ENCODE results near the gene ABHD16A. TPM values are rescaled to one million over a fixed set of nuclear protein-coding genes. Genes with fewer than 3 reads are reported as not detected.
A peak's percentile ranks its signal among the peaks of the same experiment; 100 is the strongest.

Gene ABHD16A
- total RNA-seq, 4 donors from 2014 or later, result 38.5 to 43.3 (median 40.1) TPM

- DNase-seq, result no peak
- TF ChIP-seq CTCF (IDR thresholded peaks at IDR 0.05) (no peak), POLR2A (IDR thresholded peaks at IDR 0.05) (no peak)
- Histone ChIP-seq H3K4me1 (peaks cover 0 to 10% (median 2%) of the 10 kb centered on the region in 3 donors), H3K9me3 (no peaks in the 10 kb centered on the region), H3K4me3 (no peak overlapping the region), H3K27me3 (no peaks in the 10 kb centered on the region), H3K27ac (no peak overlapping the region), H3K36me3 (peaks cover 31 to 88% (median 51%) of the 10 kb centered on the region in 3 donors)
- intact Hi-C loops (cut with DNase I), result loop anchor here (10.0 kb wide), 1 partner anchor 147 kb away; no protein-coding TSS in a partner anchor
- WGBS, 2 donors, result 80 to 90% methylated on average over 3 to 11 of the region's 14 CpGs
Observed at GRCh38 chr6:31687860-31688693, 15.0 kb downstream of the ABHD16A start.

GRCh38 chr6:31687321-31687720, 15.8 kb downstream of the ABHD16A start:
- Histone ChIP-seq H3K4me1 (peaks cover 0 to 14% (median 4%) of the 10 kb centered on the region in 3 donors), H3K4me3 (no peak overlapping the region), H3K36me3 (peaks cover 23 to 81% (median 48%) of the 10 kb centered on the region in 3 donors), H3K9me3 (no peaks in the 10 kb centered on the region), H3K27me3 (no peaks in the 10 kb centered on the region), H3K27ac (no peak overlapping the region)
- TF ChIP-seq CTCF (IDR thresholded peaks at IDR 0.05) (no peak), POLR2A (IDR thresholded peaks at IDR 0.05) (no peak)
- no peak for DNase-seq
- intact Hi-C loops (cut with DNase I), result loop anchor here (10.0 kb wide), 1 partner anchor 147 kb away; no protein-coding TSS in a partner anchor
- WGBS, 2 donors, result 66 to 82% methylated on average over 4 to 7 of the region's 8 CpGs

DNA sequence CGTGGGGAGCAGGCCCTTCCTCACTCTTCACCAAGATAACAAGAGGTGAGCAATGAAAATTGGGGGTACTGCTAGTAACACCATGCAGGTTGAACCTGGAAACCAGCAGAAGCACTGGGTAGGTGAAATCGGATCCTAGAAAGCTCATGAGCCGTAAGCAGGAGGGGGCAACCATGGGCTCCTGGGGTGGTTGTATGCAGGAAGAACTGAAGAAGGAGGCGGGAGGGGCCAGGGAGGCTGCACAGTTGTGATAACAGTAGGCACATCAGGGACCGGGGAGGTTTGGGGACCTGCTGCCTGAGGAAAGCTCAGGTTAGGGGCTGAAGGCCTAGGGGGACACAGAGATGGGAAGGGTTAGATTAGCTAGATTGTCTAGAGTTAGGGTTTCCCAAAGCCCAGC, 16.6 kb downstream of the ABHD16A start:
- intact Hi-C loops (cut with DNase I), result loop anchor here (10.0 kb wide), 1 partner anchor 148 kb away; no protein-coding TSS in a partner anchor
- Histone ChIP-seq H3K27ac (no peak overlapping the region), H3K27me3 (no peaks in the 10 kb centered on the region), H3K4me3 (no peak overlapping the region), H3K4me1 (peaks cover 4 to 20% (median 4%) of the 10 kb centered on the region in 3 donors), H3K9me3 (no peaks in the 10 kb centered on the region), H3K36me3 (peaks cover 16 to 72% (median 48%) of the 10 kb centered on the region in 3 donors)
- 70 to 80% methylated on average over 5 of the region's 5 CpGs for WGBS, 2 donors
- no peak for DNase-seq
- TF ChIP-seq CTCF (IDR thresholded peaks at IDR 0.05) (no peak), POLR2A (IDR thresholded peaks at IDR 0.05) (no peak)

- H3K9me3 ChIP-seq, result no peaks in the 10 kb centered on the region
- peak overlapping the region in 1 of 4 donors; percentile 25 for H3K27ac ChIP-seq
- WGBS, 2 donors, result 64 to 78% methylated on average over 13 of the region's 13 CpGs
- peak overlapping the region in 2 of 4 donors; percentile 28 to 50 for H3K4me3 ChIP-seq
- TF ChIP-seq CTCF (IDR thresholded peaks at IDR 0.05), result no peak
- no peak for TF ChIP-seq POLR2A (IDR thresholded peaks at IDR 0.05)
- peaks cover 4 to 36% (median 16%) of the 10 kb centered on the region in 3 donors for H3K4me1 ChIP-seq
- no peak for DNase-seq
- peaks cover 8 to 43% (median 22%) of the 10 kb centered on the region in 3 donors for H3K36me3 ChIP-seq
- no peaks in the 10 kb centered on the region for H3K27me3 ChIP-seq
- intact Hi-C loops (cut with DNase I), result loop anchor here (10.0 kb wide), 1 partner anchor 151 kb away; no protein-coding TSS in a partner anchor
Observed at GRCh38 chr6:31683591-31683990, 19.5 kb downstream of the ABHD16A start.

- H3K4me1 ChIP-seq, result peaks cover 4 to 36% (median 16%) of the 10 kb centered on the region in 3 donors
- WGBS, 2 donors, result 0 to 2% methylated on average over 16 to 17 of the region's 40 CpGs
- no peak for DNase-seq
- peak overlapping the region; percentile 43 to 69 (median 62) for H3K4me3 ChIP-seq
- intact Hi-C loops (cut with DNase I), result loop anchor here (10.0 kb wide), 1 partner anchor 154 kb away; no protein-coding TSS in a partner anchor
- H3K27me3 ChIP-seq, result no peaks in the 10 kb centered on the region
- H3K27ac ChIP-seq, result peak overlapping the region; percentile 65 to 85 (median 74)
- TF ChIP-seq POLR2A (IDR thresholded peaks at IDR 0.05) (peak in 1 of 4 donors; percentile 21), CTCF (IDR thresholded peaks at IDR 0.05) (peak in 3 of 6 experiments; percentile 13 to 31 (median 23))
- no peaks in the 10 kb centered on the region for H3K9me3 ChIP-seq
- peaks cover 0 to 19% (median 6%) of the 10 kb centered on the region in 3 donors for H3K36me3 ChIP-seq
Observed at GRCh38 chr6:31681135-31681671, 21.9 kb downstream of the ABHD16A start.
